HG02642 (cell line): ENCODE results near the gene TESK1.
"Not testable (repeated sequence)": the region's sequence is repeated elsewhere in the genome, so short reads cannot be mapped to it uniquely, and the experiment has no call there.

Experiments used
- ATAC-seq: cut with Tn5 transposase; IDR thresholded peaks from one replicate; pipeline ENCODE4 v1.9.1; 2021; ENCODE audit warnings: mild to moderate bottlenecking; ENCODE audit not compliant: unreplicated experiment, poor library complexity

TESK1 gene

GRCh38 chr9:35577486-35577885 is 27.6 kb upstream of the TESK1 start:
- no peak for ATAC-seq

- ATAC-seq, result no peak
Observed at GRCh38 chr9:35579130-35579529, 25.9 kb upstream of the TESK1 start.

GRCh38 chr9:35579659-35580227 is 25.3 kb upstream of the TESK1 start:
- ATAC-seq, result not testable (repeated sequence)

GRCh38 chr9:35583521-35583920 is 21.5 kb upstream of the TESK1 start:
- not testable (repeated sequence) for ATAC-seq

DNA sequence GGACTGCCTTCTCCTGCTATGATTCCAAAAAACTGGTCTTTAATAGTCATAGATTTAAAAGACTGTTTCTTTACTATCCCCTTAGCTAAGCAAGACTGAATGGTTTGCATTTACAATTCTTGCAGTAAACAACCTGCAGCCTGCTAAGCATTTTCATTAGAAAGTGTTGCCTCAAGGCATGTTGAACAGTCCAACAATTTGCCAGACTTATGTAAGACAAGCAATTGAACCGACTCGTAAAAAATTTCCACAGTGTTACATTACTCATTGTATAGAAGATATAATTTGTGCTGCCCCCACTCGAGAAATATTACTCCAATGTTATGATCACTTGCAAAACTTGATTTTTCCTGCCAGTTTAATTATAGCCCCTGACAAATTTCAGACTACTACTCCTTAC is 20.4 kb upstream of the TESK1 start:
- ATAC-seq, result not testable (repeated sequence)

DNA sequence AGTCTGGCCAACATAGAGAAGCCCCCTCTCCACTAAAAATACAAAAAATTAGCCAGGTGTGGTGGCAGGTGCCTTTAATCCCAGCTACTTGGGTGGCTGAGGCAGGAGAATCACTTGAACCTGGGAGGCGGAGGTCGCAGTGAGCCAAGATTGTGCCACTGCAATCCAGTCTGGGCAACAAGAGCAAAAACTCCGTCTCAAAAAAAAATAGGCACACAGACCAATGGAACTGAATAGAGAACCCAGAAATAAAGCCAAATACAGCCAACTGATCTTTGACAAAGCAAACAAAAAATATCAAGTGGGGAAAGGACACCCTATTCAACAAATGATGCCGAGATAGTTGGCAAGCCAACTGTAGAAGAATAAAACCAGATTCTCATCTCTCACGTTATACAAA is 16.6 kb upstream of the TESK1 start:
- ATAC-seq, result not testable (repeated sequence)

GRCh38 chr9:35593581-35593980 is 11.5 kb upstream of the TESK1 start:
- no peak for ATAC-seq

GRCh38 chr9:35594471-35594870 is 10.6 kb upstream of the TESK1 start:
- ATAC-seq, result no peak

GRCh38 chr9:35596907-35597306 is 8.2 kb upstream of the TESK1 start:
- ATAC-seq, result not testable (repeated sequence)

GRCh38 chr9:35598866-35599590 is 6.0 kb upstream of the TESK1 start:
- ATAC-seq, result no peak

- ATAC-seq, result no peak
Observed at GRCh38 chr9:35599763-35600604, 5.1 kb upstream of the TESK1 start.

- ATAC-seq, result no peak
Observed at GRCh38 chr9:35603506-35603985, 1.5 kb upstream of the TESK1 start.

GRCh38 chr9:35603986-35604577 is 980 bp upstream of the TESK1 start:
- peak; percentile 87 for ATAC-seq

GRCh38 chr9:35605351-35606137 is 482 bp downstream of the TESK1 start:
- ATAC-seq, result peak; percentile 12

DNA sequence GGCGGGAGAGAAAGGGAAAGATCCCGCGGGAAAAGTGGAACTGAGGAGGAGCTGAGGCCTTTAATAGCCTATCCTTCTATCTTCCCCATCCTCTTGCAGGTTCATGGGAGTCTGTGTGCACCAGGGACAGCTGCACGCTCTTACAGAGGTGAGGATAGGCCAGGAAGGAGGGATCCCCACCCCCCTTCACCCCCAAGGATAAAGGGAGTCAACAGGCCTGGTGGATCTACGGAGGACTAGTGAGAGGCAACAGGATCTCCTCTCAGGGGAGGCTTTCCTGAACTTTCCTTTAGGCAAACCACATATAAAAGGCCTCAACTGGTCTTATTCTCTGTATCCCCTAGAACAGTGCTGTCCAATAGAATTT is 1.1 kb downstream of the TESK1 start:
- no peak for ATAC-seq

- ATAC-seq, result no peak
Observed at GRCh38 chr9:35606726-35607125, 1.7 kb downstream of the TESK1 start.

DNA sequence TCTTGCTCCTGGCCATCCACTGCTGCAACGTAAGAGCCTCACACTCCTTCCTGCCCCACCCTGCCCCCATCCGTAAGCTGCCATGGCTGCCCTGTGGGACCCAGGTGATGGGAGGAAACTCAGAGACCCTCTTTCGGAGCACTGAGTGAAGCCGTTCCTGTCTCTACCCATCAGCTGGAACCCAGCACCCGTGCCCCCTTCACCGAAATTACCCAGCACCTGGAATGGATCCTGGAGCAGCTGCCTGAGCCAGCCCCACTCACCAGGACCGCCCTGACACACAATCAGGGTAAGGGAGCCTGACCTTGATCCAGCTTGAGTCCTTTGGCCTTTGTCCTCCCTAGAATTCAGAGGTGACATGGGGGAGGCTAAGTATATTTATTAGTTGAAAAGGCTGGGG is 3.2 kb downstream of the TESK1 start:
- no peak for ATAC-seq

DNA sequence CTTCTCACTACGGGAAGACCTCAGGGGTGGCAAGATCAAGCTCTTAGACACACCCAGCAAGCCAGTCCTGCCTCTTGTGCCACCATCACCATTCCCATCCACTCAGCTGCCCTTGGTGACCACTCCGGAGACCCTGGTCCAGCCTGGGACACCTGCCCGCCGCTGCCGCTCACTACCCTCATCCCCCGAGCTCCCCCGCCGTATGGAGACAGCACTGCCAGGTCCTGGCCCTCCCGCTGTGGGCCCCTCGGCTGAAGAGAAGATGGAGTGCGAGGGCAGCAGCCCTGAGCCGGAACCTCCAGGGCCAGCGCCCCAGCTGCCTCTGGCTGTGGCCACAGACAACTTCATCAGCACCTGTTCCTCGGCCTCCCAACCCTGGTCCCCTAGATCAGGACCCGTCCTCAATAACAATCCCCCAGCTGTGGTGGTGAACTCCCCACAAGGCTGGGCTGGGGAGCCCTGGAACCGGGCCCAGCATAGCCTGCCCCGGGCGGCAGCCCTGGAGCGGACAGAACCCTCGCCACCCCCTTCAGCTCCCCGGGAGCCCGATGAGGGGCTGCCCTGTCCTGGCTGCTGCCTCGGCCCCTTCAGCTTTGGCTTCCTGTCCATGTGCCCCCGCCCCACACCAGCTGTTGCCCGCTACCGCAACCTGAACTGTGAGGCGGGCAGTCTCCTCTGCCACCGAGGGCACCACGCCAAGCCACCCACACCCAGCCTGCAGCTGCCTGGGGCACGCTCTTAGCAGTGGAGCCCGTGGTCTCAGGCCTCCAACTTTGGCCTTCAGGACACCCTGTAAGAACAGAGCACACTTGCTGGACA is 4.1 kb downstream of the TESK1 start:
- ATAC-seq, result no peak

DNA sequence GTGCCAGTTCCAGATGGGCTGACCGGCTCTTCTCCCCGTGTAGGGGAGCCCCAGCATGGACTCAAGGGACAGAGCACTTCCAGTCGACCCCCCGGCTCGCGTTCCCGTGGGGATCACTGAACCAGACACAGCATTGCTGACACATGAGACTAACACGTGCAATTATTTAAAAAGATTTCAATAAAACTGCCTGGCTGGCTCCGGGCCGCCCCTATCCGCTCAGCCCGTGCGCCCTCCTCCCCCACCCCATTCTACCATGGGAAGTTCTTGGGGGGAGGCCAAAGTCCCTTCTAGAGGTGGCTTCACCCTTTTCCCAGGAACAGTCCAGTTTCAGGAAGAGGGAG is 4.7 kb downstream of the TESK1 start:
- no peak for ATAC-seq
